ENCODE results near the gene C5orf58. TPM values are rescaled to one million over a fixed set of nuclear protein-coding genes. Genes with fewer than 3 reads are reported as not detected.

The C5orf58 gene
- total and polyA plus RNA-seq, 11 donors: not detected

GRCh38 chr5:170186856-170187255 is 45.9 kb upstream of the C5orf58 start:
- intact Hi-C loops (cut with DNase I): loop anchor here in 3 of 10 donors (10.0 kb wide), 1 partner anchor 482 kb away; no protein-coding TSS in a partner anchor
- peaks cover 0 to 14% (median 0%) of the 10 kb centered on the region in 12 donors for H3K4me1 ChIP-seq
- TF ChIP-seq CTCF (IDR thresholded peaks at IDR 0.05) (no peak), POLR2A (IDR thresholded peaks at IDR 0.05) (no peak)
- no peaks in the 10 kb centered on the region for H3K9me3 ChIP-seq
- peaks cover 0 to 11% (median 0%) of the 10 kb centered on the region in 9 donors for H3K27me3 ChIP-seq
- no peak overlapping the region for H3K27ac ChIP-seq
- ATAC-seq (no peak), DNase-seq (no peak)
- no peaks in the 10 kb centered on the region for H3K36me3 ChIP-seq
- H3K4me3 ChIP-seq: no peak overlapping the region
- WGBS, 4 donors: 82 to 93% (median 84%) methylated on average over 7 of the region's 7 CpGs

GRCh38 chr5:170190436-170191134 is 42.2 kb upstream of the C5orf58 start:
- intact Hi-C loops (cut with DNase I): no loop called here
- no peak for TF ChIP-seq CTCF (IDR thresholded peaks at IDR 0.05)
- no peak for TF ChIP-seq POLR2A (IDR thresholded peaks at IDR 0.05)
- WGBS, 4 donors: 62 to 68% (median 67%) methylated on average over 6 of the region's 6 CpGs
- peaks cover 0 to 14% (median 0%) of the 10 kb centered on the region in 12 donors for H3K4me1 ChIP-seq
- H3K9me3 ChIP-seq: no peaks in the 10 kb centered on the region
- H3K27ac ChIP-seq: no peak overlapping the region
- H3K4me3 ChIP-seq: no peak overlapping the region
- ATAC-seq: no peak
- DNase-seq: no peak
- H3K36me3 ChIP-seq: no peaks in the 10 kb centered on the region
- H3K27me3 ChIP-seq: peaks cover 0 to under 1% (median 0%) of the 10 kb centered on the region in 9 donors

- DNase-seq (no peak), ATAC-seq (no peak)
- intact Hi-C loops (cut with DNase I): no loop called here
- Histone ChIP-seq H3K27ac (no peak overlapping the region), H3K4me3 (no peak overlapping the region), H3K27me3 (no peaks in the 10 kb centered on the region), H3K9me3 (no peaks in the 10 kb centered on the region), H3K36me3 (no peaks in the 10 kb centered on the region), H3K4me1 (peaks cover 0 to 10% (median 0%) of the 10 kb centered on the region in 12 donors)
- 79 to 89% (median 83%) methylated on average over 12 of the region's 12 CpGs for WGBS, 4 donors
- TF ChIP-seq CTCF (IDR thresholded peaks at IDR 0.05) (no peak), POLR2A (IDR thresholded peaks at IDR 0.05) (no peak)
These were observed 40.0 kb upstream of the C5orf58 start for GRCh38 chr5:170192829-170193228.

DNA sequence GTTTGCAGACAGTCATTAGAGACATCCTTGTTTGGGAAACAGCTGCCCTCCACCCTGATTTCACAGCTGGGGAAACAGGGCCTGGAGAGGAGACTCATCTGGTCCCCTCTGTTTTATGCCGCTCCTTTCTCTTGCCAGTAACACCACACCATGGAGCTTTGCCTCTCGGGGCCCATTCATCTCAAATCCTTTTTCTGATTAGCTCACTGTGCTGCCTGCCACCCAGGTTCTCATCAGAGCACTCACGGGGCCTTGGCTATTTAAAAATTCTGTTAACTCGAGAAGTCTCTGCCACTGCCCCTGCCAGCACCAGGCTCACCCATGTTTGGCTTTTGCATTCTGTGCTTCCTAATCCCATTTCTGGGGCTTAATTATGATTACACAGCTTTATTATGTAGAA is 36.8 kb upstream of the C5orf58 start:
- H3K9me3 ChIP-seq: no peaks in the 10 kb centered on the region
- H3K36me3 ChIP-seq: no peaks in the 10 kb centered on the region
- no peak for DNase-seq
- TF ChIP-seq CTCF (IDR thresholded peaks at IDR 0.05): no peak
- TF ChIP-seq POLR2A (IDR thresholded peaks at IDR 0.05): no peak
- intact Hi-C loops (cut with DNase I): no loop called here
- no peaks in the 10 kb centered on the region for H3K27me3 ChIP-seq
- no peak overlapping the region for H3K27ac ChIP-seq
- ATAC-seq: no peak
- WGBS, 4 donors: 43 to 58% (median 55%) methylated on average over 4 of the region's 4 CpGs
- no peaks in the 10 kb centered on the region for H3K4me1 ChIP-seq
- no peak overlapping the region for H3K4me3 ChIP-seq

All from heart left ventricle (tissue), 16 donors.